OCI-LY1 (cell line): ENCODE results near the gene C10orf62.
"Not testable (repeated sequence)": the region's sequence is repeated elsewhere in the genome, so short reads cannot be mapped to it uniquely, and the experiment has no call there.

Experiments
- H2AFZ ChIP-seq: fragments of 200-600 bp; sonication (generic), shearing (Covaris generic); 2 replicates; pipeline ENCODE4 v1.6.0; 2014; ENCODE audit warnings: antibody characterized with exemption, mild to moderate bottlenecking, low read length
- H3F3A ChIP-seq: fragments of 200-600 bp; sonication (generic), shearing (Covaris generic); 2 replicates; pipeline ENCODE4 v1.6.0; 2014; ENCODE audit warnings: mild to moderate bottlenecking, antibody characterized with exemption, low read length, moderate library complexity; ENCODE audit not compliant: insufficient read depth
- H3K27ac ChIP-seq: fragments of 200-600 bp; sonication (generic); 2 replicates; pipeline ENCODE4 v1.5.1; 2014; ENCODE audit warnings: low read length, mixed run types, mild to moderate bottlenecking, low read depth; ENCODE audit not compliant: poor library complexity, severe bottlenecking
- H3K27me3 ChIP-seq: fragments of 200-600 bp; sonication (generic); 2 replicates; pipeline ENCODE4 v1.6.0; 2014; ENCODE audit warnings: antibody characterized with exemption, mild to moderate bottlenecking, low read length, moderate library complexity; ENCODE audit not compliant: insufficient read depth
- H3K36me3 ChIP-seq: fragments of 200-600 bp; sonication (generic); 2 replicates; pipeline ENCODE4 v1.6.1; 2014; ENCODE audit warnings: mild to moderate bottlenecking, antibody characterized with exemption, low read length, moderate library complexity, mixed read lengths; ENCODE audit not compliant: insufficient read depth
- H3K4me1 ChIP-seq: fragments of 200-600 bp; sonication (generic); 2 replicates; pipeline ENCODE4 v1.5.1; 2014; ENCODE audit warnings: mild to moderate bottlenecking, low read length, moderate library complexity; ENCODE audit not compliant: insufficient read depth, severe bottlenecking
- H3K4me2 ChIP-seq: fragments of 200-600 bp; sonication (generic), shearing (Covaris generic); 2 replicates; pipeline ENCODE4 v1.6.1; 2014; ENCODE audit warnings: low read length
- H3K4me3 ChIP-seq: fragments of 200-600 bp; sonication (generic); 2 replicates; pipeline ENCODE4 v1.5.1; 2014; ENCODE audit warnings: low read length, low read depth, mild to moderate bottlenecking, mixed read lengths; ENCODE audit not compliant: poor library complexity, severe bottlenecking
- H3K79me2 ChIP-seq: fragments of 200-600 bp; shearing (Covaris generic); 2 replicates; pipeline ENCODE4 v1.6.1; 2016; ENCODE audit warnings: mixed run types, low read length, mixed read lengths; ENCODE audit not compliant: insufficient read depth
- H3K9ac ChIP-seq: fragments of 200-600 bp; sonication (generic), shearing (Covaris generic); 2 replicates; pipeline ENCODE4 v1.6.1; 2014; ENCODE audit warnings: mild to moderate bottlenecking, low read length, mixed read lengths
- H3K9me2 ChIP-seq: fragments of 200-600 bp; sonication (generic), shearing (Covaris generic); 2 replicates; pipeline ENCODE4 v1.6.1; 2014; ENCODE audit warnings: low read depth, mild to moderate bottlenecking, low read length, mixed read lengths
- H3K9me3 ChIP-seq: fragments of 200-600 bp; shearing (Covaris generic); 2 replicates; pipeline ENCODE4 v1.6.1; 2014; ENCODE audit warnings: low read length, mixed read lengths
- H4K20me1 ChIP-seq: fragments of 200-600 bp; sonication (generic), shearing (Covaris generic); 2 replicates; pipeline ENCODE4 v1.6.0; 2016; ENCODE audit warnings: mild to moderate bottlenecking, low read length; ENCODE audit not compliant: insufficient read depth
- CTCF ChIP-seq: fragments of 200-600 bp; sonication (generic), shearing (Covaris generic); IDR thresholded peaks from 2 replicates; pipeline ENCODE4 v1.5.1; 2017; ENCODE audit warnings: mild to moderate bottlenecking, antibody characterized with exemption, low read length, moderate library complexity, mixed read lengths
- EZH2 ChIP-seq: fragments of 200-600 bp; sonication (generic), shearing (Covaris generic); IDR thresholded peaks from 2 replicates; pipeline ENCODE4 v1.8.0; 2017; ENCODE audit warnings: borderline replicate concordance, mixed run types, mild to moderate bottlenecking, antibody characterized with exemption, low read length, moderate library complexity, mixed read lengths

C10orf62 gene

GRCh38 chr10:97574374-97575126 is 15.0 kb upstream of the C10orf62 start:
- no peak overlapping the region for H3K27ac ChIP-seq
- no peaks in the 10 kb centered on the region for H3K27me3 ChIP-seq
- no peaks in the 10 kb centered on the region for H3K36me3 ChIP-seq
- H3K4me3 ChIP-seq = no peak overlapping the region
- no peaks in the 10 kb centered on the region for H4K20me1 ChIP-seq
- no peak for TF ChIP-seq CTCF
- no peak for TF ChIP-seq EZH2
- no peak overlapping the region for H3K9ac ChIP-seq
- H3F3A ChIP-seq = no peaks in the 10 kb centered on the region
- no peak overlapping the region for H3K4me2 ChIP-seq
- H3K9me2 ChIP-seq = no peaks in the 10 kb centered on the region
- no peaks in the 10 kb centered on the region for H3K79me2 ChIP-seq
- no peaks in the 10 kb centered on the region for H3K4me1 ChIP-seq
- no peak overlapping the region for H2AFZ ChIP-seq
- no peaks in the 10 kb centered on the region for H3K9me3 ChIP-seq

DNA sequence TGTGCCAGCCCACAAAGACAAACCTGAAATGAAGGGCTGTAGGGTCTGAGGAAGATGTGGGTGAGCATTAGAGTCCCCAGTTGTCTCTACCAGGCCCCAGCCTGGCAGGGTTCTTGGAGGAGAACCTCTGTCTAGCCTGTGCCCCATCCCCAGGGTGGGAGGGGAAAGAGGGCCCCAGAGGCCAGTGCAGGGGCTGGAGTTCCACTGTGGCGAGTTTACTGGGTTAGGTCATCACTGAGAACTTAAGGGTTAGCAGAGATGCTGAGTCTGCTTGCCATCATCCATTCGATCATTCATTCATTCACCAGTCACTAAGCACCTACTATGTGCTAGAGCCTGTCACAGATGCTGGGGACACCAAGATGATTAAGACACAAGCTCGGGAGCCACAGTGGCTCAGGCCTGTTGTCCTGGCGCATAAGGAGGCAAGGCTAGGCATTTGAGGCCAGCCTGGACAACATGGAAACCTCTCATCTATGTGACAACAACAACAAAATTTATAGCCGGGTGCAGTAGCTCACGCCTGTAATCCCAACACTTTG is 14.3 kb upstream of the C10orf62 start:
- H3K79me2 ChIP-seq = no peaks in the 10 kb centered on the region
- H3K27ac ChIP-seq = no peak overlapping the region
- no peaks in the 10 kb centered on the region for H3K9me2 ChIP-seq
- no peak overlapping the region for H3K9ac ChIP-seq
- no peaks in the 10 kb centered on the region for H3K27me3 ChIP-seq
- no peaks in the 10 kb centered on the region for H3F3A ChIP-seq
- H2AFZ ChIP-seq = no peak overlapping the region
- no peaks in the 10 kb centered on the region for H3K9me3 ChIP-seq
- H3K4me1 ChIP-seq = no peaks in the 10 kb centered on the region
- H3K36me3 ChIP-seq = no peaks in the 10 kb centered on the region
- H3K4me2 ChIP-seq = no peak overlapping the region
- TF ChIP-seq CTCF = no peak
- no peak for TF ChIP-seq EZH2
- H4K20me1 ChIP-seq = no peaks in the 10 kb centered on the region
- no peak overlapping the region for H3K4me3 ChIP-seq

GRCh38 chr10:97576487-97576886 is 13.0 kb upstream of the C10orf62 start:
- H3K9ac ChIP-seq, H3K79me2 ChIP-seq: not testable (repeated sequence)

GRCh38 chr10:97577701-97578100 is 11.8 kb upstream of the C10orf62 start:
- Histone ChIP-seq H3K9ac (no peak overlapping the region), H4K20me1 (no peaks in the 10 kb centered on the region), H3K79me2 (no peaks in the 10 kb centered on the region), H3K9me3 (no peaks in the 10 kb centered on the region), H3K27me3 (no peaks in the 10 kb centered on the region), H3K4me1 (no peaks in the 10 kb centered on the region), H2AFZ (no peak overlapping the region), H3K4me2 (no peak overlapping the region), H3K4me3 (no peak overlapping the region), H3F3A (no peaks in the 10 kb centered on the region), H3K9me2 (no peaks in the 10 kb centered on the region), H3K36me3 (no peaks in the 10 kb centered on the region), H3K27ac (no peak overlapping the region)
- TF ChIP-seq CTCF (no peak), EZH2 (no peak)

More at GRCh38 chr10:97576487-97576886, 13.0 kb upstream of the C10orf62 start:
- H3K4me2 ChIP-seq, H3K27me3 ChIP-seq, H3K27ac ChIP-seq, H3K9me3 ChIP-seq, H3K9me2 ChIP-seq, H3K36me3 ChIP-seq, H3F3A ChIP-seq, H2AFZ ChIP-seq, H3K4me3 ChIP-seq, H3K4me1 ChIP-seq, H4K20me1 ChIP-seq: not testable (repeated sequence)
